ENCODE results near the gene IGSF9. TPM values are rescaled to one million over a fixed set of nuclear protein-coding genes. Genes with fewer than 3 reads are reported as not detected.

IGSF9 gene
- polyA plus RNA-seq, 1 donor from 2014 or later: 11.8 TPM

- no peaks in the 10 kb centered on the region for H3K79me2 ChIP-seq (replicated peaks; ENCODE audit: insufficient read depth, low read length)
- H3K27me3 ChIP-seq (ENCODE audit: insufficient read depth, low read depth, low read length): peaks cover 5% of the 10 kb centered on the region
- no peaks in the 10 kb centered on the region for H3K9me3 ChIP-seq (ENCODE audit: low read length)
- no peak overlapping the region for H3K27ac ChIP-seq (ENCODE audit: low read length)
- H3K9me2 ChIP-seq (ENCODE audit: insufficient read depth, low read length): no peaks in the 10 kb centered on the region
- H3K36me3 ChIP-seq (ENCODE audit: insufficient read depth, low read length): no peaks in the 10 kb centered on the region
- TF ChIP-seq, protein P1, sequence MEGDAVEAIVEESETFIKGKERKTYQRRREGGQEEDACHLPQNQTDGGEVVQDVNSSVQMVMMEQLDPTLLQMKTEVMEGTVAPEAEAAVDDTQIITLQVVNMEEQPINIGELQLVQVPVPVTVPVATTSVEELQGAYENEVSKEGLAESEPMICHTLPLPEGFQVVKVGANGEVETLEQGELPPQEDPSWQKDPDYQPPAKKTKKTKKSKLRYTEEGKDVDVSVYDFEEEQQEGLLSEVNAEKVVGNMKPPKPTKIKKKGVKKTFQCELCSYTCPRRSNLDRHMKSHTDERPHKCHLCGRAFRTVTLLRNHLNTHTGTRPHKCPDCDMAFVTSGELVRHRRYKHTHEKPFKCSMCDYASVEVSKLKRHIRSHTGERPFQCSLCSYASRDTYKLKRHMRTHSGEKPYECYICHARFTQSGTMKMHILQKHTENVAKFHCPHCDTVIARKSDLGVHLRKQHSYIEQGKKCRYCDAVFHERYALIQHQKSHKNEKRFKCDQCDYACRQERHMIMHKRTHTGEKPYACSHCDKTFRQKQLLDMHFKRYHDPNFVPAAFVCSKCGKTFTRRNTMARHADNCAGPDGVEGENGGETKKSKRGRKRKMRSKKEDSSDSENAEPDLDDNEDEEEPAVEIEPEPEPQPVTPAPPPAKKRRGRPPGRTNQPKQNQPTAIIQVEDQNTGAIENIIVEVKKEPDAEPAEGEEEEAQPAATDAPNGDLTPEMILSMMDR (IDR thresholded peaks at IDR 0.05; ENCODE audit: poor library complexity, severe bottlenecking): no peak
- TF ChIP-seq SMC3 (conservative IDR thresholded peaks at IDR 0.05; ENCODE audit: poor library complexity) (no peak), EZH2 (IDR thresholded peaks at IDR 0.05; ENCODE audit: borderline replicate concordance, insufficient read depth, low read length, poor library complexity, severe bottlenecking) (no peak), RAD21 (conservative IDR thresholded peaks at IDR 0.05) (no peak), TAF1 (IDR thresholded peaks at IDR 0.05; ENCODE audit: low read depth) (no peak), MXI1 (conservative IDR thresholded peaks at IDR 0.05; ENCODE audit: poor library complexity, severe bottlenecking) (no peak), POLR2AphosphoS5 (IDR thresholded peaks at IDR 0.05) (no peak), EP300 (conservative IDR thresholded peaks at IDR 0.05; ENCODE audit: poor library complexity, severe bottlenecking) (no peak)
- TF ChIP-seq, protein P2, sequence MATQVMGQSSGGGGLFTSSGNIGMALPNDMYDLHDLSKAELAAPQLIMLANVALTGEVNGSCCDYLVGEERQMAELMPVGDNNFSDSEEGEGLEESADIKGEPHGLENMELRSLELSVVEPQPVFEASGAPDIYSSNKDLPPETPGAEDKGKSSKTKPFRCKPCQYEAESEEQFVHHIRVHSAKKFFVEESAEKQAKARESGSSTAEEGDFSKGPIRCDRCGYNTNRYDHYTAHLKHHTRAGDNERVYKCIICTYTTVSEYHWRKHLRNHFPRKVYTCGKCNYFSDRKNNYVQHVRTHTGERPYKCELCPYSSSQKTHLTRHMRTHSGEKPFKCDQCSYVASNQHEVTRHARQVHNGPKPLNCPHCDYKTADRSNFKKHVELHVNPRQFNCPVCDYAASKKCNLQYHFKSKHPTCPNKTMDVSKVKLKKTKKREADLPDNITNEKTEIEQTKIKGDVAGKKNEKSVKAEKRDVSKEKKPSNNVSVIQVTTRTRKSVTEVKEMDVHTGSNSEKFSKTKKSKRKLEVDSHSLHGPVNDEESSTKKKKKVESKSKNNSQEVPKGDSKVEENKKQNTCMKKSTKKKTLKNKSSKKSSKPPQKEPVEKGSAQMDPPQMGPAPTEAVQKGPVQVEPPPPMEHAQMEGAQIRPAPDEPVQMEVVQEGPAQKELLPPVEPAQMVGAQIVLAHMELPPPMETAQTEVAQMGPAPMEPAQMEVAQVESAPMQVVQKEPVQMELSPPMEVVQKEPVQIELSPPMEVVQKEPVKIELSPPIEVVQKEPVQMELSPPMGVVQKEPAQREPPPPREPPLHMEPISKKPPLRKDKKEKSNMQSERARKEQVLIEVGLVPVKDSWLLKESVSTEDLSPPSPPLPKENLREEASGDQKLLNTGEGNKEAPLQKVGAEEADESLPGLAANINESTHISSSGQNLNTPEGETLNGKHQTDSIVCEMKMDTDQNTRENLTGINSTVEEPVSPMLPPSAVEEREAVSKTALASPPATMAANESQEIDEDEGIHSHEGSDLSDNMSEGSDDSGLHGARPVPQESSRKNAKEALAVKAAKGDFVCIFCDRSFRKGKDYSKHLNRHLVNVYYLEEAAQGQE (IDR thresholded peaks at IDR 0.05; ENCODE audit: borderline replicate concordance): no peak
- no peak overlapping the region for H3K4me3 ChIP-seq (ENCODE audit: low read length)
- H3F3A ChIP-seq (ENCODE audit: insufficient read depth, low read length, poor library complexity, severe bottlenecking): no peaks in the 10 kb centered on the region
- no peaks in the 10 kb centered on the region for H4K20me1 ChIP-seq (ENCODE audit: insufficient read depth)
- no peak overlapping the region for H3K9ac ChIP-seq (ENCODE audit: low read length)
- no peak overlapping the region for H2AFZ ChIP-seq (ENCODE audit: low read depth, low read length)
- no peak overlapping the region for H3K4me2 ChIP-seq (ENCODE audit: low read length)
Observed at GRCh38 chr1:159930634-159931033, 14.8 kb downstream of the IGSF9 start.

GRCh38 chr1:159930216-159930615, 15.2 kb downstream of the IGSF9 start:
- Histone ChIP-seq H3K4me3 (ENCODE audit: low read length) (no peak overlapping the region), H3K9ac (ENCODE audit: low read length) (no peak overlapping the region), H3K27ac (ENCODE audit: low read length) (no peak overlapping the region), H3K79me2 (replicated peaks; ENCODE audit: insufficient read depth, low read length) (no peaks in the 10 kb centered on the region), H2AFZ (ENCODE audit: low read depth, low read length) (no peak overlapping the region), H3K4me2 (ENCODE audit: low read length) (no peak overlapping the region), H3K36me3 (ENCODE audit: insufficient read depth, low read length) (no peaks in the 10 kb centered on the region), H4K20me1 (ENCODE audit: insufficient read depth) (no peaks in the 10 kb centered on the region), H3K27me3 (ENCODE audit: insufficient read depth, low read depth, low read length) (peaks cover 9% of the 10 kb centered on the region), H3F3A (ENCODE audit: insufficient read depth, low read length, poor library complexity, severe bottlenecking) (no peaks in the 10 kb centered on the region), H3K9me2 (ENCODE audit: insufficient read depth, low read length) (no peaks in the 10 kb centered on the region), H3K9me3 (ENCODE audit: low read length) (no peaks in the 10 kb centered on the region)
- TF ChIP-seq RAD21 (conservative IDR thresholded peaks at IDR 0.05) (no peak), SMC3 (conservative IDR thresholded peaks at IDR 0.05; ENCODE audit: poor library complexity) (no peak), EZH2 (IDR thresholded peaks at IDR 0.05; ENCODE audit: borderline replicate concordance, insufficient read depth, low read length, poor library complexity, severe bottlenecking) (no peak), TAF1 (IDR thresholded peaks at IDR 0.05; ENCODE audit: low read depth) (no peak), EP300 (conservative IDR thresholded peaks at IDR 0.05; ENCODE audit: poor library complexity, severe bottlenecking) (no peak), MXI1 (conservative IDR thresholded peaks at IDR 0.05; ENCODE audit: poor library complexity, severe bottlenecking) (no peak), POLR2AphosphoS5 (IDR thresholded peaks at IDR 0.05) (no peak)
- TF ChIP-seq, protein P2 (IDR thresholded peaks at IDR 0.05; ENCODE audit: borderline replicate concordance): no peak
- TF ChIP-seq, protein P1 (IDR thresholded peaks at IDR 0.05; ENCODE audit: poor library complexity, severe bottlenecking): no peak

Measured in neural cell (in vitro differentiated cells).